ENCODE measurements around the gene STPG1.

GRCh38 chr1:24341260-24341659, 72.3 kb downstream of the STPG1 start:
- TF ChIP-seq EP300 (IDR thresholded peaks at IDR 0.05): no peak
- no peak for TF ChIP-seq CTCF (IDR thresholded peaks at IDR 0.05)
- TF ChIP-seq POLR2AphosphoS5 (IDR thresholded peaks at IDR 0.05): no peak

Data from stomach (tissue), 4 donors.